Activated T-helper 1 cell treated with anti-CD3 and anti-CD28 coated beads, Interleukin-2, amount 50 U/mL, for 16 hours (primary cell): Measurements from ENCODE around the gene TEX26.

Experiments
- DNase-seq, 2 donors: peaks; one replicate each; pipeline ENCODE4 v3.0.0-alpha.2; 2020; ENCODE audit warnings: low read depth in 1 of 2, low spot score in 1 of 2

The TEX26 gene

DNA sequence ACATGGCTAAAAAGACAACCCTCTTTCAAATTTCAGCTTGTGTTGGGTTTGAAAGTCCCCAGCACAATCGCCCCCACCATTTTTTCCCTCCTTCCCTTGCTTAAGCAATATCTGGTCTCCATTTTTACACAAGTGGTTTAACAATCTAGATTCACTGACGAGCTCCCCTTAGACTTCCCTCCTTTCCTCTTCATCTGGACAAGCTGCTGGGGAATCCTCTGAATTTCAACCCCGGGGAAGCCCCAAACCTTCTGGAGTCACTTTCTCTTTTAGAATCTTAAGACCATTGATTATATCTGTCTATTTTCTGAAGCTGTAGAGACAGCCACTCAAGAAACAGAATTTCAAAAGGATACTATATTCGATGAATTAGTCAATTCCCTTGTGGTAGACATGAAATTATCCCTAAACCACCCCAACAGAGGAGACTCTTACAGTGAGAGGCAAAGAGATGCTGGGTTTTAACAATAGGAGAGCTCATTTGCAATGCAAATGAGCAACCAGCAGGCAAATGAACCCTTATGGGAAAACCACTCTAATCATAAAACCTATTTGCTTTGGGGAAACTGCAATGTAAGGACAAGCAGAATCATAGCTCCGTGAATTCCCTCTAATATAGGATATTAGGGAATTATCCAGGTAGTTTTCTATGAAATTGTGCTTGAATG is 78.9 kb downstream of the TEX26 start:
- DNase-seq, result no peak

DNA sequence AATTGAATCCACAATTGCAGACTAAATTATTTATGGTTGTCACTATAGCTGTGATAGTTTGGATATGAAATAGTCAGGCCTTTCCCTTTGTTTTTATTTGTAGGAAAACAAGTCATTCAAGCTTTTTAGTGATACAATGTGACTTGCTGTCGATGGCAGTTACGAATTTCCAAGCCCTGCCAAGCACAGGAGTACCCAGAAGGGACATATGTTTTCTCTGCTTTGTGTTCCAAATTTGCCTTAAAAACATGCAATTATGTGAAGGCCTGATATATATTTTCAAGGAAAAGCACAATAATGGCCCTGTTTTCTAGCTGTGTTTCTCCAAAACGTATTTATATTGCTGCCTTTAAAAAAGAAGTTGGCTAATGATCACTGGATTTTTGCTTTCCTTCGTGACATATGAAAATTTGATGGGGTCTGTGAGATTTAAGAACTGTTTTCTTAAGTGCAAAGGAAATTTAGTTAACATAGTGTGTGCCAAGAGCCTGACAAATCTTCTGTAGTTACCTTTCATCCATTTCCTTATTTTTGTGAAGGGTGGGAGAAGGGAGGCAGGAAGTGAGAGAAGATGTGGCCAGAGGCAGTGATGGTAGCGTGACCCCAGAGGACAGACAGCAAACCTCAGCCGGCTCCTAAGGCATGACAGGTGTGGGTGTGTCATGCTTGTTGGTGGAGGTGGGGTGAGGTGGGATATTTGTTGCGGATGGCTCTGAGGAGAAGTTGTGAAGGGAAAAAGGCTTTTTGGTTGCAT is 79.6 kb downstream of the TEX26 start:
- no peak for DNase-seq

DNA sequence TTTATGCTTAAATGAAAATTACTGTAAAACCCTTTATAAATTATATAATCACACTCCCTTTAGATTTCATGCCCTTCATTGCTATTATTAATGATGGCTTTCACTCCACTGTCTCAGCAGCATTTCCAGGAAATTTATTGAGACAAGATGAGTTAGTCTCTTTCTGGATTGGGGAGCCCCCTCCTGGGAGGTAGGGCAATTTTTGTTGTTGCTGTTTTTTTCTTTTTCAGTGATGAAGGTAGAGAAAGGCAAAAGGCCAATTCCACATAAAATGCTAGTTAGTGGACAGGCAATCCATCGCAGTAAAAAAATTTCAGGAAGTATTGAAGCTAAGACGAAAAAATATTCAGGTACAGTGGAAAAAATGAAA is 80.2 kb downstream of the TEX26 start:
- no peak for DNase-seq

DNA sequence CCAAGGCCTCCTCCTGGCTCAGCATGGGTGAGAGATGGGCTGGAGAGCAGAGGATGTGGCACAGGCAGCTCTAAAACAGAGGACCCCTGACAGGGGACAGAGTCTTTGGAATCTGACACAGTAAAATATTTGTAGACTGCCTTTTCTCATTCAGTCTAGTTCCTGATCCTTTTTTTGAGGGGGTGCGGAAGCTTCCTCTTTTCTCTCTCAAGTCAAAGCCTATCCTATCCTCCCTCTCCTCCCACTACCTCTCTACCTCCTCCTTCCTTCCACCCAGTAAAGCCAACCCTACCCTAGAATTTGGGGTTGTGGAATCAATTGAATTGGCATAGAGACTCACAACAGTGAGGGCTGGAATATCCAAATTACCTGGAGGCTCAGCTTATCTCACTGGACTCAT is 82.0 kb downstream of the TEX26 start:
- no peak for DNase-seq

DNA sequence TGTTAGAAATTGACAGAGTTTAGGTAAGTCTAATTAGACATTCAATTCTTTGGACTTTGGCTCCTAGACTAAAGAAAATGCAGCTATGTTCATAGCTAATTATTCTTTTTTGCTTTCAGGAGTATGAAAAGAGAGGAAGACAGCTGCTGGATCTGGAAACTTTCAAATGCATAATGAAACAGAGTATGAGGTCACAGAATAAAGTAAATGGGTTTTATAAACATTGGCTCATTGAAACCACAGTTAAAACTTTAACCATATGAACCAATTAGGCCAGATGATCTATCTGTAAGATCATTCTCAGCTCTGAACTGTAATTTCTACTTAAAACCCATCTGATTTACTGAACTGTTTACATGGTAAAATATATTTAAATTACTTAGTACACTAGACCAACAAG is 82.7 kb downstream of the TEX26 start:
- no peak for DNase-seq

DNA sequence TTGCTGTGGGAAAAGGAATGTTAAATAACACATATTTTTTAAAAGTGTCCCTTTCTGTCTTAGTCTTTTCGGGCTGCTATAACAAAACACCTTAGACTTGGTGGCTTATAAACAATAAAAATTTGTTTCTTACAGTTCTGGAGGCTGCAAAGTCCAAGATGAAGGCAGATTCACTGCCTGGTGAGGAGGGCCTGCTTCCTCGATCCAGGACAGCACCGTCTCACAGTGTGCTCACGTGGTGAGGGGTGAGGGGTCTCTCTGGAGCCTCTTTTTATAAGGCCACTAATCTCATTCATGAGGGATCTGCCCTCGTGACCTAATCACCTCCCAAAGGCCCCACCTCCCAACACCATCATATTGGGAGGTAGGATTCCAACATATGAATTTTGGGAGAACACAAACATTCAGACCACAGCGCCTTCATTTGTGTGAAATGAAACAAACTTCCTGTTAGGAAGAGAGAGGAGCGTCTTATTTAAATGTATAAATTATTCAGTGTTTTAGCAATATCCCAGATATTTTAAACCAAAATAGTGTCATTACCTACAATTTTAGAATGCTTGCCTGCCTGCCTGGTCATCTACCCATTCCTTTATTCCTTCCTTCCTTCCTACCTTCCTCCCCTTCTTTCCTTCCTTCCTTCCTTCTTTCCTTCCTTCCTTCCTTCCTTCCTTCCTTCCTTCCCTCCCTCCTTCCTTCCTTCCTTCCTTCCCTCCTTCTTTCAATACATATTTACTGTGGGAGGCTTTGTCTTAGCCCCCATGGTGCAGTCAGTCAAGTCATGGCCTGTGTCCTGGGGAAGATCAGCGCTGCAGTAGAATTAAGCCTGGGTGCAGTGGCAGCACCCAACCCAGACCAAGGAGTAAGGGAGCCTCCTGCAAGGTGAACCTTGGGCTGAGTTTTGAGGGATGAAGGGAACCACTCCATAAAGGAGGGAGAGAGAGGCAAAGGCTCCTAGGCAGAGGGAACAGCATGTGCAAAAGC is 84.2 kb downstream of the TEX26 start:
- DNase-seq, result no peak

DNA sequence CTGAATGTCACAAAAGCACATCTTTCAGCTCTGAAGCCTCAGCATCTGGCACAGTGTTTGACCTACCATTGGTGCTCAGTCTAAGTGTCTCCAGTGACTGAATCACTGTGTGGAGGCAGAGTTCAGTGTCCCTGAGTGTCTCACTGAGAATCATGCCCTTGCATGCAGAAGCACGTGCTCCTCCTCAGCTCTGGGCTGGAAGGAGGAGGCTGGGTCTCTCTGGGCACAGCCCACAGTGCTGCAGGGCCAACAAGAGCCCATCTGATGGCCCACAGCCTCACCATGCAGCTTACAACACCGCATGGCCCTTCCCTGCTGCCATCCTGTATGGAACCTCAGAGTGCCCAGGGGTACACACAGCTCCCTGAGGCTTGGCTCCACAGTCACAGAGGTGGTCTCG is 86.1 kb downstream of the TEX26 start:
- DNase-seq, result no peak

DNA sequence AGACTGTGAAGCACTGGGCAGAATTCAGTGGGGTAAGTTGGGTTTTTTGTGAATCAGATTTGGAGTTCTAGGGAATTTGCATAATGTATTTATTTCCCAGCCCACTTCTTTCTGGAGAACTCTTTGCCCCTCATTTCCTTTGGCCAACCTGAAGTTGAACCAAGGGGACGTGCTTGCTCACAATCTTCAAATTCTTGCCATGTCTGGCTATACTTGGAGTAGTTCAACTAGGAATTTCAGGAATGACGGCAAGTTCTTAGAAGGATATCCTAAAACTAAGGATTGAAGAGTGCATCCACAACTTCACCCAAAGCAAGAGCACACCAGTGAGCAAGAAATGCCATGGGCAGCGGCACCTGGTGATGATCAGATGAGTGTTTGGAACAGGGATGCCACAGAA is 88.5 kb downstream of the TEX26 start:
- no peak for DNase-seq

DNA sequence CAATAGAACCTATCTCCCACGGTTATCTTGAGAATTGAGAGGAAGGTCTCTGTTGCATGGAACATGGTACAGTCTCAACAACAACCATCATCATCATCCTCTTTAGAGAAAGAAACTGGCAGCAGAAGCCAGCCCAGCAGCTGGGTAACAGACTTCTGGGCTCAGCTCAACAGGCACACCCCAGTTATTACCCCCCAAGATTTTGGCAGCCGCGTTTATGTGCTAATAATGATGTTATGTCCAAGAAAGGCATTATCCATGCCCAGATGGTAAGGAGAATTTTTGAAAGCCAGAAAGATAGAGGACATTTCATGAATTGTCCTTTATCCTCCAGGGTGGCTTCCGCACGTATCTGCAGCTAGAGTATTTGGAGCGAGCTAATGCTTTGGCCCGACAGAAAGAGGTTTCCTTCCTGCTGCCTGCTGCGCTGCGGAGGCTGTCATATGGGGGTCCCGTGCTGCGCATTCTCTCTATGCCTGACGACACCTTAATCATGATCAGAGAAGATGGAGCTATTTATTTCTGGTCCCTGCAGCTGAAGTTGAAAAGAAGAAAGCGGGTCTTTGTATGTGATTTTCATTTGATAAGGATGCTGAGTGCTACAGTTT is 89.9 kb downstream of the TEX26 start:
- no peak for DNase-seq

DNA sequence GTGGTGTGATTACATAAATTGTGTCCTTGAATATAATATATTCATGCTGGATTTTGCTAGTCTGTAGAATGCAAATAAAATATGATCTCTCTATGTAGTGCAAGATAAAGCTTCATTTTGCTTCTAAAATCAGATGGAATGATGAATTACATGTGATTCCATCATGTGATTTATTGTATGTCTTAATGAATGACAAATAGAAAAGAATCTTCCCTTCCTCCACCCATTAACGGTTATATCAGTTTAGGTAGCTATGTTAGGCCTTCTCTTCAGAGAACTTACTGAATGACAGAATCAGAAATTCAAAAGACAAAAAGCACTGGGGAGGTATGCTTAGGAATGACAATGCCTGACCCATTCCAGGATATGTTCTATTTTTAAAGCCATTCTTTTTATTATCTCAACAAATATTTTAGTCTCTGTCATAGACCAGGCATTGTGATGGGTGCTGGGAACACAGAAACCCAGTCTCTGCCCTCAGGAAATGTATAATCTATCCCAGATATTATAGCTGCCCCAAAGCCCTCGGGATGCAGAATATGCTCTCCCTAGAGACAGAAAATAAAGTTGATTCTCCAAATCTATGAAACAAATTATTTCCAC is 90.6 kb downstream of the TEX26 start:
- DNase-seq, result no peak
